ENCODE data around the gene TRDMT1. TPM values are rescaled to one million over a fixed set of nuclear protein-coding genes. Genes with fewer than 3 reads are reported as not detected.

The TRDMT1 gene
- total RNA-seq, 2 donors from 2014 or later: 8.1 to 13.0 TPM

DNA sequence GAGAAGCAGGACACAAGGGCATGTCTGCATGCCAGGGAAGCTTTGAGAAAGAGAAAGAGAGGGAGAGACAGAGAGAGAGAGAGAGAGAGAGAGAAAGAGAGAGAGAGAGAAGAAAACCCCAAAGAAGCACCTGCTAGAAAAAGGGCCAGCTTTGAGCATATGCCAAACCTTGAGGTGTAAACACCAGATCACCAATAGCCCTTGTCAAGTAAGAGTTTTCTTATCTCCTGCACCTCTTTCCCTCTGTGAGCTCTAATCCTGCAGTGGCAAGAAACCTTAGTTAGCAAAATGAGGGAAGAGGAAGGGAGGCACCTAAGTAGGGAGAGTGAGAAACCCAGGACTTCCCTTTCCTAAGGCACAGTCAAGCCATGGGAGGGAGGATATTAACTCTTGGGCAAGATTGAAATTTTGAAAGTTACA, 11.3 kb upstream of the TRDMT1 start:
- H3K36me3 Mint-ChIP-seq (ENCODE audit: low read depth): no peaks in the 10 kb centered on the region
- no peak overlapping the region for H3K4me3 Mint-ChIP-seq
- no peaks in the 10 kb centered on the region for H3K9me3 Mint-ChIP-seq
- H3K9me3 ChIP-seq (ENCODE audit: control insufficient read depth, low read length): no peaks in the 10 kb centered on the region
- peaks cover 17% of the 10 kb centered on the region for H3K4me1 Mint-ChIP-seq
- H3K27me3 Mint-ChIP-seq (ENCODE audit: insufficient read depth): peaks cover 5% of the 10 kb centered on the region
- DNase-seq: no peak
- no peak overlapping the region for H3K4me3 ChIP-seq (ENCODE audit: low read length)
- peaks cover 6% of the 10 kb centered on the region for H3K4me1 ChIP-seq (ENCODE audit: control insufficient read depth, insufficient read depth, low read length)
- H3K36me3 ChIP-seq (ENCODE audit: control insufficient read depth, insufficient read depth, low read length): no peaks in the 10 kb centered on the region
- no peak overlapping the region for H3K9ac ChIP-seq (ENCODE audit: extremely low read depth, low read length, poor library complexity, severe bottlenecking)
- no peak overlapping the region for H3K27ac ChIP-seq (ENCODE audit: low read depth, low read length)
- H3K27ac Mint-ChIP-seq: no peak overlapping the region
- TF ChIP-seq CTCF (conservative IDR thresholded peaks at IDR 0.05): no peak
- no peaks in the 10 kb centered on the region for H3K27me3 ChIP-seq (ENCODE audit: control insufficient read depth, insufficient read depth, low read length, poor library complexity, severe bottlenecking)

DNA sequence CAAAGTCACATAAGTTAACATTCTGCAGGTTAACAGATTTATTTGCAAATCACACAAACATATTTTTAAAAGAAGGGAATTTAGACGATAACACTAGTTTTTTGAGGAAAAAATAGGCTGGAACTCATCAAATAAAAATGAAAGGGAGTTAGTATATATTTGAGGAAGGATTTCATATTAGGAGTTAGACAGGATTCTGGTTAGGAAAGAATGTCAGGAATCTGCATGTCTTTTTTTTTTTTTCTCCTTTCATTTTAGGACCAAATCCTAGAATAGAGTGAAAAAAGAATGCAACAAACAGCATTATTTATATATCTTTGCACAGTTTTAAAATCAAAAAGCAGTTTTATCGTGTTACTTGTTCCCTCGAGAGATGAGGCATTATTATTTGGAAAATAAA, 8.9 kb upstream of the TRDMT1 start:
- no peaks in the 10 kb centered on the region for H3K36me3 Mint-ChIP-seq (ENCODE audit: low read depth)
- no peak overlapping the region for H3K27ac Mint-ChIP-seq
- no peak overlapping the region for H3K4me3 Mint-ChIP-seq
- no peaks in the 10 kb centered on the region for H3K9me3 Mint-ChIP-seq
- Histone ChIP-seq H3K27ac (ENCODE audit: low read depth, low read length) (no peak overlapping the region), H3K4me1 (ENCODE audit: control insufficient read depth, insufficient read depth, low read length) (peaks cover 6% of the 10 kb centered on the region), H3K36me3 (ENCODE audit: control insufficient read depth, insufficient read depth, low read length) (no peaks in the 10 kb centered on the region), H3K9me3 (ENCODE audit: control insufficient read depth, low read length) (no peaks in the 10 kb centered on the region), H3K9ac (ENCODE audit: extremely low read depth, low read length, poor library complexity, severe bottlenecking) (no peak overlapping the region), H3K27me3 (ENCODE audit: control insufficient read depth, insufficient read depth, low read length, poor library complexity, severe bottlenecking) (no peaks in the 10 kb centered on the region), H3K4me3 (ENCODE audit: low read length) (no peak overlapping the region)
- WGBS, 2 experiments (ENCODE audit: insufficient coverage in 1 of 2, insufficient read length in 1 of 2): 86 to 89% methylated on average over 1 to 3 of the region's 3 CpGs
- DNase-seq: no peak
- H3K4me1 Mint-ChIP-seq: peaks cover 17% of the 10 kb centered on the region
- peaks cover 5% of the 10 kb centered on the region for H3K27me3 Mint-ChIP-seq (ENCODE audit: insufficient read depth)
- no peak for TF ChIP-seq CTCF (conservative IDR thresholded peaks at IDR 0.05)

DNA sequence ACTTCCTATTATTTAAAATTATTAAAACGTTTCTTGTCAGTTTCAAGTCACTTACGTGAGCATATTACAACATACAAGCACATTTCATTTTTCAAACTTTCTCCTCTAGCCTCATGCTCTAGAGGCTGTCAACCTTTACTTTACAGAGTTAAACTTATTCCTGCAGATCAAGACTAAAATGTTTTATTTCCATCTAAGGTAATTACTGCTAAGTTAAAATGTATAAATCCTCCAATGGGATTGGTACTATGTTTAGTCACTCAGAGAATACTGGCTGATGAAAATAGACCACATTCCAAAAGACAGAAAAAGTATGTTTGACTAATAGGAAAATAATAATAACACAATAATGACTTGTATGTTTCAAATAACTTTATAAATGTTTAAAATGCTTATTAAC, 8.4 kb upstream of the TRDMT1 start:
- H3K4me1 Mint-ChIP-seq: peaks cover 17% of the 10 kb centered on the region
- Histone ChIP-seq H3K4me1 (ENCODE audit: control insufficient read depth, insufficient read depth, low read length) (peaks cover 6% of the 10 kb centered on the region), H3K27me3 (ENCODE audit: control insufficient read depth, insufficient read depth, low read length, poor library complexity, severe bottlenecking) (no peaks in the 10 kb centered on the region), H3K9ac (ENCODE audit: extremely low read depth, low read length, poor library complexity, severe bottlenecking) (no peak overlapping the region), H3K27ac (ENCODE audit: low read depth, low read length) (no peak overlapping the region), H3K36me3 (ENCODE audit: control insufficient read depth, insufficient read depth, low read length) (no peaks in the 10 kb centered on the region), H3K4me3 (ENCODE audit: low read length) (no peak overlapping the region), H3K9me3 (ENCODE audit: control insufficient read depth, low read length) (no peaks in the 10 kb centered on the region)
- H3K9me3 Mint-ChIP-seq: no peaks in the 10 kb centered on the region
- no peaks in the 10 kb centered on the region for H3K36me3 Mint-ChIP-seq (ENCODE audit: low read depth)
- no peak for DNase-seq
- whole genome bisulfite sequencing, 2 experiments (ENCODE audit: insufficient coverage in 1 of 2, insufficient read length in 1 of 2): 86% methylated on average over 2 of the region's 2 CpGs
- no peak overlapping the region for H3K27ac Mint-ChIP-seq
- no peak for TF ChIP-seq CTCF (conservative IDR thresholded peaks at IDR 0.05)
- H3K27me3 Mint-ChIP-seq (ENCODE audit: insufficient read depth): peaks cover 5% of the 10 kb centered on the region
- no peak overlapping the region for H3K4me3 Mint-ChIP-seq
